Measurements from ENCODE around the gene MAP4.

GRCh38 chr3:48018841-48019240, 2.6 kb upstream of the MAP4 start:
- TF ChIP-seq GATA3 (IDR thresholded peaks at IDR 0.05; ENCODE audit: low read depth, low read length), result no peak
- no peak for TF ChIP-seq GATA2 (IDR thresholded peaks at IDR 0.05; ENCODE audit: low read depth, low read length)
